ENCODE measurements around the gene TPGS1. TPM values are rescaled to one million over a fixed set of nuclear protein-coding genes. Genes with fewer than 3 reads are reported as not detected.

The TPGS1 gene
- total RNA-seq, 1 donor from 2014 or later: 18.0 TPM

- Mint-ChIP-seq H3K4me3 (ENCODE audit: unreplicated experiment) (no peak overlapping the region), H3K27ac (ENCODE audit: unreplicated experiment) (no peak overlapping the region), H3K4me1 (ENCODE audit: unreplicated experiment) (no peaks in the 10 kb centered on the region), H3K9me3 (ENCODE audit: unreplicated experiment) (no peaks in the 10 kb centered on the region), H3K36me3 (ENCODE audit: low read depth, unreplicated experiment) (no peaks in the 10 kb centered on the region), H3K27me3 (ENCODE audit: unreplicated experiment) (no peaks in the 10 kb centered on the region)
- no peak for DNase-seq (ENCODE audit: low spot score)
- TF ChIP-seq CTCF (IDR thresholded peaks at IDR 0.05; ENCODE audit: unreplicated experiment): no peak
Observed at GRCh38 chr19:547836-548720, 40.8 kb downstream of the TPGS1 start.

- no peak for DNase-seq (ENCODE audit: low spot score)
- H3K4me1 Mint-ChIP-seq (ENCODE audit: unreplicated experiment): no peaks in the 10 kb centered on the region
- H3K9me3 Mint-ChIP-seq (ENCODE audit: unreplicated experiment): no peaks in the 10 kb centered on the region
- H3K27ac Mint-ChIP-seq (ENCODE audit: unreplicated experiment): no peak overlapping the region
- no peaks in the 10 kb centered on the region for H3K36me3 Mint-ChIP-seq (ENCODE audit: low read depth, unreplicated experiment)
- no peaks in the 10 kb centered on the region for H3K27me3 Mint-ChIP-seq (ENCODE audit: unreplicated experiment)
- no peak overlapping the region for H3K4me3 Mint-ChIP-seq (ENCODE audit: unreplicated experiment)
- TF ChIP-seq CTCF (IDR thresholded peaks at IDR 0.05; ENCODE audit: unreplicated experiment): no peak
Observed at GRCh38 chr19:548886-549830, 41.9 kb downstream of the TPGS1 start.

GRCh38 chr19:554817-555216 is 47.5 kb downstream of the TPGS1 start:
- Mint-ChIP-seq H3K36me3 (ENCODE audit: low read depth, unreplicated experiment) (peaks cover 3% of the 10 kb centered on the region), H3K27me3 (ENCODE audit: unreplicated experiment) (peaks cover 5% of the 10 kb centered on the region), H3K4me3 (ENCODE audit: unreplicated experiment) (no peak overlapping the region), H3K4me1 (ENCODE audit: unreplicated experiment) (no peaks in the 10 kb centered on the region), H3K27ac (ENCODE audit: unreplicated experiment) (no peak overlapping the region), H3K9me3 (ENCODE audit: unreplicated experiment) (no peaks in the 10 kb centered on the region)
- no peak for DNase-seq (ENCODE audit: low spot score)
- no peak for TF ChIP-seq CTCF (IDR thresholded peaks at IDR 0.05; ENCODE audit: unreplicated experiment)

GRCh38 chr19:555474-555808 is 48.1 kb downstream of the TPGS1 start:
- Mint-ChIP-seq H3K27ac (ENCODE audit: unreplicated experiment) (no peak overlapping the region), H3K36me3 (ENCODE audit: low read depth, unreplicated experiment) (peaks cover 3% of the 10 kb centered on the region), H3K27me3 (ENCODE audit: unreplicated experiment) (peaks cover 5% of the 10 kb centered on the region), H3K9me3 (ENCODE audit: unreplicated experiment) (no peaks in the 10 kb centered on the region), H3K4me3 (ENCODE audit: unreplicated experiment) (no peak overlapping the region), H3K4me1 (ENCODE audit: unreplicated experiment) (no peaks in the 10 kb centered on the region)
- no peak for DNase-seq (ENCODE audit: low spot score)
- TF ChIP-seq CTCF (IDR thresholded peaks at IDR 0.05; ENCODE audit: unreplicated experiment): no peak
